Glomerular visceral epithelial cell (primary cell): ENCODE results near the gene GABRE.

Source experiments
- DNase-seq: peaks from one replicate; pipeline ENCODE4 v3.0.0-alpha.2; 2016; ENCODE audit errors: extremely low spot score

GABRE gene, protein sequence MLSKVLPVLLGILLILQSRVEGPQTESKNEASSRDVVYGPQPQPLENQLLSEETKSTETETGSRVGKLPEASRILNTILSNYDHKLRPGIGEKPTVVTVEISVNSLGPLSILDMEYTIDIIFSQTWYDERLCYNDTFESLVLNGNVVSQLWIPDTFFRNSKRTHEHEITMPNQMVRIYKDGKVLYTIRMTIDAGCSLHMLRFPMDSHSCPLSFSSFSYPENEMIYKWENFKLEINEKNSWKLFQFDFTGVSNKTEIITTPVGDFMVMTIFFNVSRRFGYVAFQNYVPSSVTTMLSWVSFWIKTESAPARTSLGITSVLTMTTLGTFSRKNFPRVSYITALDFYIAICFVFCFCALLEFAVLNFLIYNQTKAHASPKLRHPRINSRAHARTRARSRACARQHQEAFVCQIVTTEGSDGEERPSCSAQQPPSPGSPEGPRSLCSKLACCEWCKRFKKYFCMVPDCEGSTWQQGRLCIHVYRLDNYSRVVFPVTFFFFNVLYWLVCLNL

DNA sequence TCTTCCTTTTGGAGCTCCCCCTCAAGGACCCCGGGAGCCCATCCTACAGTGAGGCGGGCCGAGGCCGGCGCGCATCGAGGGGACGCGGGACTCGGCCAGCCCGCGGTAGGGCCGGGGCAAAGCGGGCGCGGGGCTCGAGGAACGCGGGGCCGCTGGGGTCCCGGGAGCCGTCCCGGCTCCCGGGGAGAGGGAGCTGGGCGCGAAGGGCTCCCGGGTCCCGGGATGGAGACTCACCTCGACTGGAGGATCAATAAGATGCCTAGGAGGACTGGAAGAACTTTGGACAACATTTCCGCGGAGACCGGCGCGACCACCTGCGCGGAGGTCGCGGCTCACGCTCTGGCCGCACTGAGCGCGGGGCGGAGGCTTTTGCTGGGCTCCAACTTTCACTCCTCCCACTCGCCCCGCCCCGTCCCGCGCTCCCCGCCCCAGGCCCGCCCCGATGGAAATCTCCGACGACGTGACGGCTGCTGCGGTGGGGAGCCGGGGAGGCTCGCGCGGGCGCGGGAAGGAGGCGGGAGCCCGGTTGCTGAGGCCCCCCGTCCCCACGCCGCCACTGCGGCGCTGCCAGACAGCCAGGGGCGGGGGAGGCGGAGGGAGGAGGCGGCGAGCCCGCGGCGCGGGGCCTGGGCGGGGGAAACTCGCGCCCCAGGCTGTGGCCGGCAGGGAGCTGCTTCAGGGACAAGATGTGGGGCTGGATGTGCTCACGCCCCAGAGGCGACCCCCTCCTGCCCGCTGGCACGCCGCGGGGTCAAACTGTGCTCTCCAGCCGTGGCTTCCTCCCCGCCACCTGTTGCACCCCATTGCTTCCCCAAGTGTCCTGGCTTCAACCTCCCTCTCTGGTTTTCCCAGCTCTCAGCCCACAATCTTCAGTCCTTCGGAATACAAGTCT lies at the start of gene GABRE:
GABRE (minus strand) TSS at position 341 of the 892 bp plus-strand sequence; CDS start at position 290, 51 bp downstream.
- no peak for DNase-seq

DNA sequence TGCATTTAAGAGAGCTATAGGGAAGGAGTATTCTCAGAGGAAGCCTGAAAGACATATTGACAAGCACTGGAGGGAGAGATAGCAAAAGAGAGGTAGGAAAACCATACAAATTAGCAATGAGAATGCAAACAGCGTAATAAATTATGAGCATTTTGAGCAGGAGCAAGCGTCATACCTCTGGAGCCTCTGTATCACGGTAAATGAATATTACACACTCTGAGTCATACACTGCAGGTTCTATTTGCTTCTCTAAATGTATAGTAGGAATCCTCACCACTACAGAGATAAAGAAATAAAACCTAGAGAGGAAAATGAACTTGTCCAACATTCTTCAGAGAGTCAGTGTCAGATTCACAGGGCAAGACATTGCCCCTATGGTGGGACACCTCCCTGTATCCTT lies 46.4 kb upstream of the GABRE start:
- DNase-seq, result no peak

DNA sequence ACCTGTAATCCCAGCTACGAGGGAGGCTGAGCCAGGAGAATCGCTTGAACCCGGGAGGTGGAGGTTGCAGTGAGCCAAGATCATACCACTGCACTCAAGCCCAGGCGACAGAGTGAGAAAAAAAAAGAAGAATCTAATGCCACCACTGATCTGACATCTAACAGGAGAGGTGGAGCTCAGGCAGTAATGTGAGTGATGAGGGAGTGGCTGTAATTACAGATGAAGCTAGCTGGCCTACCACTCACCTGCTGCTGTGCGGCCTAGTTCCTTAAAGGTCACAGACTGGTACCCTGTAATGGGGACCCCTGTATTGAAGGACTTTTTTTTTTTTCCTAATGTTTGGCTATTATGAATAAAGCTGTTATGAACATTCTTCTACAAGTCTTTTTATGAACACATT lies 25.3 kb upstream of the GABRE start:
- DNase-seq, result no peak

DNA sequence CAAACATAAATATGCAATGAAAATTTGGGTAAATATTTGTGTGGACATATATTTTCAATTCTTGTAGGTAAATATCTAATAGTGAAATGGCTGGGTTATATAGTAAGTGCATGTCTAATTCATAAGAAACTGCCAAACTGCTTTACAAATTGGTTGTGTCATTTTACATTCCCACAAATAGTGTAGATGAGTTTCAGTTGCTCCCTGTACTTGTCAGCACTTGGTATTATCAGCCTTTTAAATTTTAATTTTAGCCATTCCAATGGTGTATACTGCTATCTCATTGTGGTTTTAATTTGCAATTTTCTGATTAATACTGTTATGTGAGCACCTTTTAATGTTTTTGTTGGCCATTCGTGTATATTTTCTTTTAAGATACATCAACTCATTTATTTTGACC lies 23.1 kb upstream of the GABRE start:
- DNase-seq, result no peak

DNA sequence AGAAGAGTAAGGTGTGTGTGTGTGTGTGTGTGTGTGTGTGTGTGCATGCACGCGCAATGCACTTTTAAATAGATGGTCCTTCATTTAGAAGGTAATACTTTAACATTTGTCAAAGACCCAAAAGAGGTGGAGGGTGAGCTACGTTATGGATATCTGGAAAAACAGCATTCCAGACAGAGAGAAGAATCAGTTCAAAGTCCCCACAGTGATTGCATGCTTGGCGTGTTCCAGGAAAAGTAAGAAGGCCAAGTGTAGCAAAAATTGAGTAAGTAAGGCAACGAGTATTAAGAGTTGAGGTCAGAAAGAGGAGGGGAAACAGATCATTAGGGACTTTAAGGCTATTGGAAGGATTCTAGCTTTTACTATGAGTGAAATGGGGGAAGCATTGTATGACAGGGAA lies 21.9 kb upstream of the GABRE start:
- DNase-seq, result no peak

DNA sequence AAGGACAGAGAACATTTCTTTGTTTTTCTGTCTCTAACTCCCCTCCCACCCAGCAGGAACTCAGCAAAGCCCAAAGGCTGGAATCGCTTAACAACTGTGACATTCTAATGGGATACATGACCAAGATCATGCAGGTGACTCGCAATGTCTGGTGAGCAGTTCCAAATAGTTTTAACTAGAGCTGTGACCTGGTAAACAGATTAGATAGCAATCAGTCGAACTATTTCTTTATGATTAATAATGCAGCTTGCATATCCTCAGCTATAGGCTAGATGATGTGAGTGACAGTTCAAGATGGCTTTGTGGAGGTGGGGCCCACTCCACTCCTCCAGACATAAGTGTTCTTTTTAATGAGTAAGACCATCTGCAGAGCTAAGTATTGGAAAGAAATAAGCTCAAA lies 20.0 kb upstream of the GABRE start:
- no peak for DNase-seq

DNA sequence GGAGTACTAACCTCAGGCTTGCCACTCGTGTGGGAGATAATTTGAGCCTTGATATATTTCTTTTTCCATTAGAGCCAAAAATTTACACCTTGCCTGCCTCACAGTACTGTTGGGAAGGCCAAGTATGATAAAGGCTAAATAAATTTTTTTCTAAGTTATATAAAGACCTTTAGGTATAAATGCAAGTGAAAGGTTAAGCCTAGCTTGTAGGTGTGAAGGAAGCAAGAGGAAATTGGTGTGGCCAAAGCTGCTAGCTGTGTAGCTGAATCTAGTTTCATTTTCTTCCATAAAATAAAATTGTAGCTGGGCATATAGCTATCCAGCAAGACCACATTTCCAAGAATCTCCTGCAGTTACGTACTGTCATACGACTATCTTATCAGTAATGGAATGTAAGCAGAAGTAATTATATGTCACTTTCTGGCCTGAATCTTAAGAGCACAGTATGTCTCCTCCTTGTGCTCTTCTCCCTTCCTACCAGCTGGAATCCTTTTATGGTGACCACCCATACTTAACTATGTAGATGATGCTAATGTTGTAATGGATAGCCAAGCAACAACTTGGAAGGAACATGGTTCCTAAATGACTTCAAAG lies 14.3 kb upstream of the GABRE start:
- DNase-seq, result no peak

DNA sequence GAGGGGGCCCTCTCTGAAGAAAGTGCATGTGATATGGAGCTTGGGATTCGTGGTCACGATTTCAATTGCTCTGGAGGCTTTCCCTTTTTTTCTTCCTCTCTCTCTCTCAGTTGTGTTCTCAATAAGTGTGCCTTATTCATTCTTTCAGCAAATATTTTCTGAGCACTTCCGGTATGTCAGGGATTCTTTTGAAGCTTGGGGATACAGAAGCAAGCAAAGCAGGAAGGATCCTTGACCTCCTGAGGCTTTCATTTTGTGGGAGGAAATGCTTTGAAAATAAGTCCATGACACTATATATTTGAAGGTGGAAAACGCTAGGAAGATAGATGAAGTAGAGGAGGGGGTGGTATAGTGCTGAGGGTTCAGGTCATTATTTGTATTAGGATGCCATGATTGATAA lies 12.6 kb upstream of the GABRE start:
- DNase-seq, result no peak

DNA sequence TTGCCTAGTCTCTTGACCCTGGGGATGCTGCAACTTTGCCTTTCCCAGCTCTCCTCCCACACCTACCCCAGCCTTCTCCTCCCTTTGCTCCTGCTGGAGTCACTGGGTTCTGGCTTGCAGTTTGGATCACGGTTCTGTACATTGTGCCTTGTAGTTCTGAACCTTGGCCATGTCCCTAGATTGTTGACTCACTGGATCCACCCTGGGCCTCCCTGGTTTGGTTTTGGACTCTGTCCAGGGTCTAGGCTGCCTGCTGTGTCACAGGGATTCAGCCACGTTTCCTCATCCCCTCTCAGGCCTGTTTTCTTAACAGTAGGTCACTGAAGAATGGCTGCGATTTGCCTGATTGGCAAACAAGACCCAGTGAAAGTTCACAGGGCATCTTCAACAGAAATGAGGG lies 11.5 kb upstream of the GABRE start:
- no peak for DNase-seq

DNA sequence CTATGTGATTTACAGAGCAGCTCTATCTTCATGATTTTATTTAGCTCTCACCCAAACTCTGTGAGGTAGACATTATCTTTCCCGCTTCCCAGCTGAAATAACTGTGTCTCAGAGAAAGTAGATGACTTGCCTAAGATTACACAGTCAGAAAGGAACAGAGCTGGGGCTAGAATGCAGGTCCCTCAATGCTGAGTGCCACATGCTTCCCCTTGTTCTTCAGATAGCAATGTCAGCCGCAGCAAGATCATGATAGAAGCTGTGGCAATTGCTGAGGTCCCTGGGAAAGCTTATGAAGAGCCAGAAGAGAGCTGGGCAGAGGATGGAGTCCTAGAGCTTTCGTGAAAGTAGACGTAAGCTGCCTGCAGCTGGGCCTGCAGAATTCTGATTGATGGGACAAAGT lies 11.1 kb upstream of the GABRE start:
- DNase-seq, result no peak

DNA sequence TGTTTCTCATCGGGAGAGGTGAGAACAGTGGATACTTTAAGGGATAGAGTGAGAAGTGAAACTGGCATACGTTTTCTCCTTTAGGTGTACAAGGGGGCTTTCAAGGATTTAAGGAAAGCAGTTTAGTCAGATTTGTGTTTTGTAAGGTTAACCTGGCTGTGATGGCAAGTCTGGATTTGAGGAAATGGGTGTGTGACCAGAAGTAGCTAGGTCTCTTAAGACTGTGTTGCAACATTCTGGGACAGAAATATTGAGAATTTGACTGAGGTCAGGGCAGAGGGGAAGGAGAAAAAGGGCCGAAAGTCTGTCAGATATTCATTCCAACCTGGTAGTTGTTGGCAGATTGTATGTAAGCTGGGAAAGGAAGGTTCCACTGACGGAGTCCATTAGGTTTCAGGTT lies 10.4 kb upstream of the GABRE start:
- DNase-seq, result no peak

DNA sequence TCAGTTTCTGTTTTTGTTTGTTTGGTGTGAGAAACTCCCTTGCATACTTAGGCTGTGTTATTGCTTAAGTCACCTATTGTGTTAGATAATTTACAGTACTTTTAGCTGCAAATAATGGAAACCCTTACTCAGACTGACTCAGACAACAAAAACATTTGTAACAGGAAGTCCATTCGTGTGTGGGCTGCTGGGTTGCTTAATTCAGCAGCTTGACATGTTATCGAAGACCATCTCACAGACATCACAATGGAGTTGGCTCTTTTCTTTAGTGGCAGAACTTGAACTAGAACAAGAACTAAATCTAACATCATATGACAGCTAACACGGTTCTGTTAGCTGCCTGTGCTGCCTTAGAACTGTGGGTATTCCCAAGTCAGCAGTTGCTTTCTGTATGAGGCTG lies 9.9 kb upstream of the GABRE start:
- no peak for DNase-seq

DNA sequence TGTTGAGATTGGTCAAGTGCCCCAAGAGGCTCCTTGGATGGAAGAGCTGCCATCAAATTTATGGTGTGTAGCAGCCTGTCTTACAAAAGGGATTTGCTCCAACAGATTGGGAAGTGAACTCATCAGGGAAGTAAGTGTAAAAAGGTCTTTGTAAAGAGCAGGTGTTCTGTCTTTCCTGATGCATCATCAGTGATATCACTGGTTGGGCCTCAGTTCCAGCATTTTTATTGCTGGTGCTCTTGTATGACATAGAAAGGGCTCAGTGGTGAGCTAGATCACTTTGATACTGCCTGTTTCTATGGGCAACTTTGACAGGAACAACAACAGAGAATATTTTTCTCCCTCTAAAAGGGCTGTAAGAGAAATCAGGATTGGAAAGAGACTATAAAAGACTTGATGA lies 8.7 kb upstream of the GABRE start:
- no peak for DNase-seq

DNA sequence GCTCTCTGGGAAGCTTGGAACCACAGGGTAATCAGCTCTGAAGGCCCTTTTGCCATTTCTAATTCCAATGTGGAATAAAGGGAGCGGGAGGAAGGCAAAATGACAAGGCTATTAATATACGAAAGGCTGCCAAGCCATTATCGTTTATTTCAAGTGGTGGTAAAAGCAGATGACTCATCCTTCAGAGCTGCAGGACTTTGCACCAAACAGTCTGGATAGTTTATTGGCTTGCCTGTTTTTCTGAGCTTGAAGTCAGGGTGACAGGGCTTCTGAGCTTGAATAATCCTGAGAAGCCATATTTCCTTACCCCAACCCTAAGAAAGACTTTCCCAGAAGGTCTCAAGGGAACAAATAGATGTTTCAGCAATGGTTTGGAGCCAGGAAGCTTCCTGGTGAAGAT lies 7.7 kb upstream of the GABRE start:
- DNase-seq, result no peak

DNA sequence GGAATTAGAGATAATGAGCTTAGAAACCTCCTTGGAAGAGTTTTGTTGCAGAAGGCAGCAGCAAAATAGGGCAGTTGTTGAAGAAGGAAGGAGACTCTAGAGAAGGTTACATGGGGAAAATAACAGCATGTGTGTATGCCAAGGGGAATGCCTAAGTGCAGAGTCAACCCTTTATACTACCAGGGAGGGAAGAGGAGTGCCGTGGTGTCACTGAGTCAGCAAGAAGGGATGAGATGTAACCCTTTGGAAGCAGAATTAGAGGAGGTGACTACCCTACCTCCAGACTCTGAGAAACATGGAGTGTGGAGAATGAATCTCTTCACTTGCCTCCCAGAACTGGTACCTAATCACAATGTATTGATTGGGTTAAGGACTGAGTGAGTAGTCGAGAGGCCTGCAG lies 6.7 kb upstream of the GABRE start:
- no peak for DNase-seq

DNA sequence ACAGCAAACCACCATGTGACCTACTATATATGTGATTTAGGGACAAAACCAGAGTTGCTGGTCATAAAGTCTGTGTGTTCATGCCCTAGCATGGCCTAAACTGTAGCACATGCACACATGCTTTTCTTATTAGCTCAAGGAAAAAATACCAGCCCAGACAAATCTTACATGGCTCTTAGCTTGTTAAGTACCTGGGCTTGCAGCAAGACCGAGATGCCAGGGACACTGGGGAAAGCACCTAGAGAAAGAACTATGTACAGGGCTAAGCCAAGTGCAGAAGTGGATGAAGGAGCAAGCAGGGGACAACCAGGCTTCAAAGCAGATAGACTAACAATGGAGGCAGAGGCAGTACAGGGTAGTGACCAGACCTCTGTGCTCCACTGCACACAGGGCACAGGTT lies 3.4 kb upstream of the GABRE start:
- no peak for DNase-seq

DNA sequence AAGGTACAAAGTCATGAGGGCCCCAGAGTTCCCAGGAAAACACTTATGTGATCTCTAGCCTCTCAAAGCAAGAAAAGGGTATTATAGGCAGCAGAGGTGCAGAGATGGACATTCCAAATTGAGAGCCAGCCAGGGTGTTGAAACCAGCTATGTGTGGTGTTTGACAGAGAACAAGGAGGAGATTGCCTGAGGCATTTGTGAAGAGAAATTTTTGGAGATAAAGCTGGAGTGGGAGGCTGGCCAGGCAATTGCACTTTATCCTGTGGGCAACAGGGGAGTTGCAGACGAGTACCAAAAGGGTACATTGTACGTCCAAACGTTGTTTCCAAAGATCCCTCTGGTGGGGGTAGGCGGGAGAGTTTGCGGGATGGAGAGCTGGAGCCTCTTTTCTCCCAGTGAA lies 2.5 kb upstream of the GABRE start:
- no peak for DNase-seq

DNA sequence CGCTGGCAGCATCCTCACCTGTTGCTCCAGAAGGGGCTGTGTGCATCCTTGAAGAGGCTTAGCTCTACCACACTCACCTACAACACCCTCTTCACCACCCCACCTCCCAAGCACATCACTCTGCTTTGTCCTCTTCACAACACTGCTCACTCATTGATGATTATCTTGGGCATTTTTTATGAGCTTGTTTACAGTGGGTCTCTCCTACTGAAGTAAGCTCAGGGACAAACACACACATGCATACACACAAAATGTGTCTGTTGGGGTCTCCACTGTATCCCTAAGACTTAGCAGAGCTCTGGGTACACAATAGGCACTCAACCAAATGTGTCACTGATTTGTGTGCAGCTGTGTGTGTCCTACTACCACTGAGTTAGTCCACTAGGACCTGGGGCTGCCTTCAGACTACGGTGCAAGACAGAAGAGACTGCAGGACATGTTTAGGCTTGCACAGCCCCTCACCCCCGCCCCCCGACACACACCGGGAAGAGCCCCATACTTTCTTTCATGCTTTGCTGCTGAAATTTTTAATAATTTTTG lies 1.3 kb upstream of the GABRE start:
- DNase-seq, result no peak

DNA sequence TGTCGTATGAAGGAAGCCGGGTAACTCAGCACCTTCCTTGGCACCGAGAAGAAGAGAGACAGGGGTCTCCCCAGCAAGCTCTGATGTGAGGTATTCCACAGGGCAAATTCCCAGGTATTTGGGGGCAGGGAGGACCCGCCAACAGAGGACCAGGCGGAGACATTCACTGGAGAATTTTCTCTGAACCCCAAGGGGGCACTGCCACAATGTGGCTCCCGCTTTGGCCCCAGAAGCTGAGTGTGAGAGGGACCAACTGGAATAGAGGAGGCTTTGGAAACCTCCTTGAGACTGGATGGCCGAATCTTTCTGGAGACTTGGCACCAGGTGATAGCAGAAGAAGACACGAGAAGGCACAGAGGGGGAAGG lies 735 bp upstream of the GABRE start:
- no peak for DNase-seq

DNA sequence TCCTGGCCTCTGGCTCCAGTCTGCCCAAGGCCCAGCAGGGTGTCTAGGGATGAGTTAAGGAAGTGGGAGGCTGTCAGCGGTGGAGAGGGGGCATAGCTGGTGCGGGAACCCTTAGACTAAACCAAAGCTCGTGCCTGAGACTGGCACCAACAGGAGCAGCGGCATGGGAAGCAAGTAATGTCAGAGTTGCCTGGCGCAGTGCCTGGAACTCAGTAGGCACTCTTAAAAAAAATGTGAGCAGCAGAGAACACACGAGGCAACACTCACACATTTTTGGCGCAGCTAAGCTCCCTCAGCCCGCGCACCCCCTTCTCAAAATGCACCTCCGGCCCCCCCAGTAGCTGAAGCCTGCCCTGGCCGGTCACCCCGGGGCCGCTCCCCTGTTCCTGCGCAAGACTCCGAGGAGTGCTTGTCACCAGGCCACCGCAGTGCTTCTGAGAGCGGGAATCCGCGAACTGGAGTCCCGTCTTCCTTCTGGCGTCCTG lies 583 bp downstream of the GABRE start:
- no peak for DNase-seq

DNA sequence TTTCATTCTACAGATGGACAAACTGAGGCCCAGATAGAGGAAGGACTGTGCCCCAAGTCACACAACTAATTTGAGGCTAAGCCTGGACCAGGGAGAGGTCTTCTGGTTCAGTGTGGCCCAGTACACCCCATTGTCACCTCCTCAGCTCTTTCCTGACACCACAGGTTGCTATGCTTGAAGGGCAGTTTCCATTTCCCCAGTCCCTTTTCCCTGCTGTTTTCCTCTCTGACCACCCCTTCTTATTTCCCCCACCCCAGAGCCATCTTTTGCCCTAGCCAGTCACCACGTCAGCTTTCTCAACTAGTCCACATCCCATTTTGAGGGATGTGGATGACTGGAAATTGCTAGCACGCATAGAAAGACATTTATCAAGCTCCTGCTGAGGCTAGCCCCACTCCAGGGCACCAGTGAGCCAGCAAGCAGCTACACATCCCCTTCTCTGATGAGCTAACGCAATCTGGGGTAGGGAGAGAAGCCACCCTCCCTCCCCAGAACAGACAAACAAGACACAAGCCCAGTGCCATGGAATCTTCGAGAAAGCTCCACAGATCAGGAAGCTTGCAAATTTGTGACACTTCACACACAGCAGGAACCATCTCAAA lies 1.3 kb downstream of the GABRE start:
- no peak for DNase-seq

DNA sequence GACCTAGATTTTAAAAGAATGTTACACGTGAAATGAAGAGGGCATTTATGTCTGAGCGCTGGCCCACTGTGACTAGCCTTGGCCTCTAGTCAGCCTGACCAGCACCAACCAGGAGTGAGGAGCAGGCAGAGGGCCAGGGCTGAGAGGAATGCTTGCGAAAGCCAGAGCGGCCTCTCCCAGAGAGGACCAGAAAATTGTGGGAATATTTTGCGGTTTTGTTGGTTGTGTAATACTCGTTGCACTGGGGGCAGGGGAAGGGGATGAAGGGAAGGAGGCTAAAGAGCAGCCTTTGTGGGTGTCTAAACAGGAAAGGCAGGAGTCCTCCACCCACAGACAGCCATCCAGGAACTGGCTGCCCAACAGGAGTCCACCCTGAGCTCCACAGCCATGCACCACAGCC lies 3.8 kb downstream of the GABRE start:
- DNase-seq, result no peak
